GM21360 (cell line): ENCODE measurements around the gene INPP5D.
"Not testable (repeated sequence)": the region's sequence is repeated elsewhere in the genome, so short reads cannot be mapped to it uniquely, and the experiment has no call there.

Experiments used
- ATAC-seq: cut with Tn5 transposase; IDR thresholded peaks from one replicate; pipeline ENCODE4 v1.9.1; 2021; ENCODE audit warnings: mild to moderate bottlenecking, moderate library complexity; ENCODE audit not compliant: unreplicated experiment

The INPP5D gene

DNA sequence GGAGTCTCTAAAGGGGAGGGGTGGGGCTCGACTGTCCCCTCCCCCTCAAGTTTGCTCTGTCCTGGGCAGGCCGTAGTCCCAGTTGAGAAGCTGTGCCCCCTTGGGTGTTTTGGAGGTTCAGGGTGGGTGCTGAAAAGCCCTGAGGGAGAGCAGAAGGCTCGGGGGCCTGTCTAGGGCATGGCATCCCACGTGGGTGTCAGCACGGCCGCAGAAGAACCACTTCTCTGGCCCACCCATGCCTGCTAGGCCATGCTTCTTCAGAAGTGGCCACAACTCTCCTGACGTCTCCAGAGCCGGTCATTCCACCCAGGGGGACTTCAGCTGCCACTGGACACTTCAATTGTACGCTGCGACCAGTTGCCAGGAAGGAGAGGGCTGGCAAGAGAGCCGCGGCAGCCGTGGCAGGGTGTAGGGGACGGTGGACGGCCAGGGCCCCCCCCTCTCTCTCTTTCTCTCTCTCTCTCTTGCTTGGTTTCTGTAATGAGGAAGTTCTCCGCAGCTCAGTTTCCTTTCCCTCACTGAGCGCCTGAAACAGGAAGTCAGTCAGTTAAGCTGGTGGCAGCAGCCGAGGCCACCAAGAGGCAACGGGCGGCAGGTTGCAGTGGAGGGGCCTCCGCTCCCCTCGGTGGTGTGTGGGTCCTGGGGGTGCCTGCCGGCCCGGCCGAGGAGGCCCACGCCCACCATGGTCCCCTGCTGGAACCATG lies at the start of gene INPP5D:
TSS of gene INPP5D (plus strand) at position 546 of the 704 bp plus-strand sequence. CDS start at position 683, 137 bp downstream.
- ATAC-seq, result peak; percentile 32

GRCh38 chr2:233010569-233011267 lies 49.4 kb upstream of the INPP5D start:
- no peak for ATAC-seq

DNA sequence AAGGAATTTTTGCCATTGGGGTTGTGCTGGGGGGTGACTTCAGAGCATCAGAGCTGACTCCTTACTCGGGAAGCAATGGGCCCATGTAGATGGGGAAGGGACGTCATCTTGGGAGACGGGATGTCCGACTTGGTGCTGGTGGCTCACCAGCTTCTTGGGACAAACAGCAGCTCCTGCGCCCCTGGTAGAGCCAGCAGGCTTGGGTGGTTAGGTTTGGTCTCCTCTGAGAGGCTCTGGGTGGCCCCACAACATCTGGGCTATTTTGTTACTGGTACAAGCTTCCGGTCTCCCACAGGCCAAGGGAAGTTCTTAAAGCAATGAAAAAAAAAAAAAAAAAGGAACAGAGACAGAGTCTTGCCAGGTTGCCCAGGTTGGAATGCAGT lies 48.9 kb upstream of the INPP5D start:
- no peak for ATAC-seq

DNA sequence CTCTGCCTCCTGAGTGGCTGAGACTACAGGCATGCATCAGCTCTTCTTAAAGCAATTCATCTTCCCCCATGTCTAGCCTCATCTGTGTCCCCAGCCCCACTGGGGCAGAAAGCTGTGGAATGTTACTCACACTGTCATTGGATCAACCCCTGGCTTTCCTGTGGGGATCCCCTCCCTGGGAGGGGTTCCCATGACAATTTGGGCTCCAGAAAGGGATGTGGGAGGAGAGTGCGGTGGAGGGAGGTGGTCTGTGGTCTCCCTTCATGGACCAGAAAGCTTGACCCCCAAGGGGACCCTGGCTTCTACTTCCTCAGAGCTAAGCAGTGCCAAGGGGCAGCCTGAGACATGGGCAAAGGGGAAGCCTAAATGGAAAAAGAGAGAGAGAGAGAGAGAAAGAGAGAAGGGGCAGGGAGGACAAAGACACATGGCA lies 48.4 kb upstream of the INPP5D start:
- no peak for ATAC-seq

DNA sequence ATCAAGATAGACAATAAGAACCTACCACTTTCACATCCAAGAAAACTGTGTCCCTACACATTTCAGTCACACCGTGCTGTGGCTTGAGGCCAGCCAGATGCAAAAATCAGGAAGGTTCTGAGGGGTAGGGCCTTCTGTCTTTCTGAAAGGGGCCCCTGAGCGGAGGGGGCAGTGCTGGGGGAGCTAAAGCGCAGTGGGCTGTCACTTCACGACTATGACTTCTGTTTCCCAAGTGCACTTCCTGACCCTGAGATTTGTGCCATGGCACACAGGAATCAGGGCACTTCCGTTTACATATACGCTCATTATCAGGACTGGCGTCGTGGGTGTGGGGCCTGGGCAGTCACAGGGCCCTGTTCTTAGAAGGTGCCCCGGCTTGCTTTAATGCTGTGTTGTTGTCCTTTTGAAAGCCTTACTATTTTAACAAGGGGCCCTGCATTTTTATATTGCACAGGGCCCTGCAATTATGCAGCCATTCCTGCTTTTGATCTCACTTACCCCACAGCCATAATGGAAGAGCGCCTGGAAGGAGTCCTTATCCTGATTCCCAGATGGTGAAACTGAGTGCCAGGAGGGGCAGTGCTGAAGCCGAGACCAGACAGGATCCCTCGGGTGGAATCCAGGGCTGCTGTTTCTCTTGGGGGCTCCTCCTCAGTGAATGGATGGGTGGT lies 47.7 kb upstream of the INPP5D start:
- no peak for ATAC-seq

DNA sequence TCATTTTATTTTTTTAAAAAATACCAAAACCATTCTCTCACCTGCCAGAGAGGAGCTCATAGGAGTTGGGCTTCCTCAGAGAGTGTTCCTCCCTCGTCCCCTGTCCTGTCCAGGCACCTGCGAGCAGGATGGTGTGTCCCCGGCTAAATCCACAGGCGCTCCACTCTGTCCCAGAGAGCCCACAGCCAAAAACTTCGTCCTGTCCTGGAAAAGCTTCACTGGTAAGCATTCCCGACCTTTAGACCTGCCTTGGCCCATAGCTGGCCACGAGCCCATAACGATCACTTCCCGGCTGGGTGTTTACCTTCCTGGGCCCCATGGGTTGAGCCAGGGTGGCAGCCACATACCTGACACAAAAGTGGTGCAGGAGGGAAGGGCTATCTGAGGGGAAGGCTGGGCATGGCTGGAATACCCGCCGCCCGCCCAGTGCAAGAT lies 47.1 kb upstream of the INPP5D start, which contains the start of gene NGEF:
TSS of gene NGEF (minus strand) at position 230 of the 435 bp plus-strand sequence. CDS start 38,366 bp downstream, outside the sequence.
- no peak for ATAC-seq

- ATAC-seq, result no peak
Measured at GRCh38 chr2:233013650-233014049, 46.5 kb upstream of the INPP5D start.

DNA sequence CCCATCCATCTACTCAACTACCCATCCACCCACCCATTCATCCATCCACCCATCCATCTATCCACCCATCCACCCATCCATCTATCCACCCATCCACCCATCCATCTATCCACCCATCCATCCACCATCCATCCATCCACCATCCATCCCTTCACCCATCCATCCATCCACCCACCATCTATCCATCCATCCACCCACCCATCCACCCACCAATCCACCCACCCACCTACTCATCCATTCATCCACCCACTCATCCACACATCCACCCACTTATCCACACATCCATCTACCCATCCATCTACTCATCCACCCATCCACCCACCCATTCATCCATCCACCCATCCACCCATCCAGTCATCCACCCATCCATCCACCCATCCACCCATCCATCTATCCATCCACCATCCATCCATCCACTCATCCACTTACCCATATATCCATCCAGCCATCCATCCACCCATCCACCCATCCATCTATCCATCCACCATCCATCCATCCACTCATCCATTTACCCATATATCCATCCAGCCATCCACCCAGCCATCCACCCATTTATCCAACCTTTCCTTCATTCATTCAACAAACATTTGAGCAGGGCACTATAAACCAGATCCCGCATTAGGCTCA lies 45.0 kb upstream of the INPP5D start:
- ATAC-seq, result no peak

DNA sequence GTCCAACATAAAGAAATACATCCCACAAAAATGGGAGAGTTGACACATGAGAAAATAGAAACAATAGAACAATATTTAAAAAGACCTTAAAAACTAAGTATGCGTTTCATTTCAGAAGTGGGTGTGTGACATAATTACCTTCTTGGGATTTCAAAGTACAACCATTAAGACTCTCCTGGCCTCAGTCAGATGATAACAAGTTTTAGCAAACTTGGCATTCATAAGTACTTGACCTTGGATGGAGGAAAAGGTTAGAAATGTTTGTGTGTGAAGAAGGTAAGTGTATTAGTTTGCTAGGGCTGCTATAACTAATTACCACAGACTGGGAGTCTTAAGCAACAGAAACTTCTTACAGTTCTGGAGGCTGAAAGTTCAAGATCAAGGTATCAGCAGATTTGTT lies 42.2 kb upstream of the INPP5D start:
- ATAC-seq, result no peak

DNA sequence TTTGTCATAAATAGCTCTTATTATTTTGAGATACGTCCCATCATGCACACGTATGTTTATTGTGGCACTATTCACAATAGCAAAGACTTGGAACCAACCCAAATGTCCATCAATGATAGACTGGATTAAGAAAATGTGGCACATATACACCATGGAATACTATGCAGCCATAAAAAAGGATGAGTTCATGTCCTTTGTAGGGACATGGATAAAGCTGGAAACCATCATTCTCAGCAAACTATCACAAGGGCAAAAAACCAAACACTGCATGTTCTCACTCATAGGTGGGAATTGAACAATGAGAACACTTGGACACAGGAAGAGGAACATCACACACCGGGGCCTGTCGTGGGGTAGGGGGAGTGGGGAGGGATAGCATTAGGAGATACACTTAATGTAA lies 40.5 kb upstream of the INPP5D start:
- ATAC-seq, result not testable (repeated sequence)

DNA sequence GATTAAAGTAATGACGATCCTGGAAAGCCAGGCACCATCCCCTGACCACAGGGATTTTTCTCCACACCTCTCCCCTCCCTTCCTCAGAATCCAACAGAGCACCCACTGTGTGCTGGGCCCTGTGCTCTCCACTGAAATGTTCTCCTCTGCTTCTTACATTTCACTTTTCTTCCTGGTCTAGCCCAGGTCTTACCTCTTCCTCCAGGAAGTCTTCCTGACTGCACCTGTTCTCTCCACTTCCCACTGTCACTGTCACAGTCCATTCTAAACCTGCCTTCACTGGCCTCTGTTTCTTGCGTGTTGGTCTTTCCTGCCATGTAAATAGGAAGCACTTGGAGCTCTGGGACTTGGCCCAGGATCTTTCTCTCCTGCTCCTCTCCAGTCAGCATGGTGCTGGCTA lies 39.7 kb upstream of the INPP5D start:
- no peak for ATAC-seq

- no peak for ATAC-seq
Measured at GRCh38 chr2:233021771-233022170, 38.4 kb upstream of the INPP5D start.

DNA sequence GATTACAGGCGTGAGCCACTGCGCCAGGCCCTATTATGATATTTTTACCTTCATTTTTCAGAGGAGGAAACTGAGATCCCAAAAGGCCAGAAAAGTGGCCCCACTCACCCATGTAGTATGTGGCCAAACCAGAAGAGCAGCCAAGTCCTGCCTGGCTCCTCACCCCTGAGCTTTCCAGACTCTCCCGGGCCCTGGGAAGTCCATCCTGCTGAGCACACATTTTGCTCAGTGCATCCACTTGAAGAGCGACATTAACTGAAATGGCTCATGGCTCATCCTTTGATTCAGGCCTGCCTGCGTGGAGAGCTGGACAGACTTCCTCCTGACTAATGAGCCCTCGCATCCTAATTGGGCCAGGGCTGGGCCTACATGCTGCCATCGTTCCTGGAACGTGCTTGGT lies 37.6 kb upstream of the INPP5D start:
- no peak for ATAC-seq

- ATAC-seq, result no peak
Measured at GRCh38 chr2:233023007-233023760, 37.0 kb upstream of the INPP5D start.

- no peak for ATAC-seq
Measured at GRCh38 chr2:233023761-233024410, 36.3 kb upstream of the INPP5D start.

- no peak for ATAC-seq
Measured at GRCh38 chr2:233025706-233026105, 34.4 kb upstream of the INPP5D start.

- ATAC-seq, result no peak
Measured at GRCh38 chr2:233026198-233026813, 33.8 kb upstream of the INPP5D start.

DNA sequence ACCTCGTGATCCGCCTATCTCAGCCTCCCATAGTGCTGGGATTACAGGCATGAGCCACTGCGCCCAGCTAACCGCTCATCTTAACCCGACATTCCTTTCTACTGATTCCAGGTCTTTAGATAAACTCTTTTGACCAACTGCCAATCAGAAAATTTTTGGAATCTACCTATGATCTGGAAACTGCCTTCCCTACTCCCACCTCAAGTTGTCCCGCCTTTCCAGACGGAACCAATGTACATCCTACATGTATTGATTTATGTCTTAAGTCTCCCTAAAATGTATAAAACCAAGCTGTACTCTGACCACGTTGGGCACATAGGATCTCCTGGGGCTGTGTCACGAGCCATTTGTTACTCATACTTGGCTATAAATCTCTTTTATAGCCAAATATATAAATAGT lies 30.8 kb upstream of the INPP5D start:
- ATAC-seq, result no peak
